Prostate gland (tissue), 2 donors: ENCODE data around the gene DNAH10.

Experiments used
- POLR2AphosphoS5 ChIP-seq: sonication (generic); formaldehyde crosslinking; IDR thresholded peaks from one replicate; pipeline ENCODE4 v1.6.1; 2017; ENCODE audit warnings: antibody characterized with exemption
- TF ChIP-seq, protein P1 (sequence below), 4 experiments: fragments of 200-600 bp in 2 of 4; fragments of 450-650 bp in 2 of 4; sonication (generic) in 2 of 4; IDR thresholded peaks; 1 replicate in 3 of 4; 2 replicates in 1 of 4; pipeline ENCODE4 v1.5.1; 2016 to 2019; ENCODE audit warnings: antibody characterized with exemption in 4 of 4, mild to moderate bottlenecking in 2 of 4, moderate library complexity in 2 of 4

DNA sequence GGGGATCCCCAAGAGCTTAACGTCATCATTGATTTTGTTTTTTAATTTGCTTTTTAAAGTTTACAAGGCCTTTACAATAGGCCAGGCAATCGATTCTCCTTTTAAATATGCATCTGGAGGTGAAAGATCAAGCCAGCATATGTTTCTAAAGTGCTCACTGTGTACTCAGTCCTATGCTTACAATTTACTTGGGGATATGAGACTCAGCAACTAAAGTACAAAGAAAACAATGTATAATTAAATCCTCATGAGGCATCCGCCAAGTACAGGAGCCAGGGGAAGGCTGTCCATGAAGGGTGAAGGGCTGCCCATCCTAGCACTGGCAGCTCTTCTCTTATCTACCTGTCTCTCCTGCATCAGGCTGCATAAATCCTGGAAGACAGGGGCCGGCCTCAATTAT is 198.8 kb downstream of the DNAH10 start:
- TF ChIP-seq, protein P1, sequence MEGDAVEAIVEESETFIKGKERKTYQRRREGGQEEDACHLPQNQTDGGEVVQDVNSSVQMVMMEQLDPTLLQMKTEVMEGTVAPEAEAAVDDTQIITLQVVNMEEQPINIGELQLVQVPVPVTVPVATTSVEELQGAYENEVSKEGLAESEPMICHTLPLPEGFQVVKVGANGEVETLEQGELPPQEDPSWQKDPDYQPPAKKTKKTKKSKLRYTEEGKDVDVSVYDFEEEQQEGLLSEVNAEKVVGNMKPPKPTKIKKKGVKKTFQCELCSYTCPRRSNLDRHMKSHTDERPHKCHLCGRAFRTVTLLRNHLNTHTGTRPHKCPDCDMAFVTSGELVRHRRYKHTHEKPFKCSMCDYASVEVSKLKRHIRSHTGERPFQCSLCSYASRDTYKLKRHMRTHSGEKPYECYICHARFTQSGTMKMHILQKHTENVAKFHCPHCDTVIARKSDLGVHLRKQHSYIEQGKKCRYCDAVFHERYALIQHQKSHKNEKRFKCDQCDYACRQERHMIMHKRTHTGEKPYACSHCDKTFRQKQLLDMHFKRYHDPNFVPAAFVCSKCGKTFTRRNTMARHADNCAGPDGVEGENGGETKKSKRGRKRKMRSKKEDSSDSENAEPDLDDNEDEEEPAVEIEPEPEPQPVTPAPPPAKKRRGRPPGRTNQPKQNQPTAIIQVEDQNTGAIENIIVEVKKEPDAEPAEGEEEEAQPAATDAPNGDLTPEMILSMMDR (IDR thresholded peaks at IDR 0.05): no peak
- no peak for TF ChIP-seq POLR2AphosphoS5
